ENCODE data around the gene FAM13B.
"Not testable (repeated sequence)": the region's sequence is repeated elsewhere in the genome, so short reads cannot be mapped to it uniquely, and the experiment has no call there.

The FAM13B gene

GRCh38 chr5:138032572-138033385 lies at the start of gene FAM13B:
Gene FAM13B (minus strand): TSS chr5:138033079. CDS start chr5:138019111, 13,968 bp downstream.
- DNase-seq = peak; percentile 66 to 87

DNA sequence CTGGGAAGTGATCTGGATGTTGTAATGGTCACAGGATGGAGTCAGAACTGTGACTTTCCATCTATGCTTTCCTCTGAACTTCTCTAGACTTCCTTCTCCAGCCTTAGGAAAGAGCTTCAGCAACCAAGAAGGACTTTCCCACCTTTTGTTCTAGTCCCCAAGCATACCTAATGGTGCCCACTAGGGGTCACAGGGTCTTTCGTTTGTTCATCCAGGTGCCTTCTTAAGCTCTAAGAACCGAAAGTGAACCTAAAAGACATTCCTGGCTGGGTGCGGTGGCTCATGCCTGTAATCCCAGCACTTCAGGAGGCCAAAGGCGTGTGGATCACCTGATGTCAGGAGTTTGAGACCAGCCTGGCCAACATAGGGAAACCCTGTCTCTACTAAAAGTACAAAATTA lies 49.2 kb upstream of the FAM13B start:
- no peak for DNase-seq

- no peak for DNase-seq
Measured at GRCh38 chr5:138078006-138078643, 45.2 kb upstream of the FAM13B start.

DNA sequence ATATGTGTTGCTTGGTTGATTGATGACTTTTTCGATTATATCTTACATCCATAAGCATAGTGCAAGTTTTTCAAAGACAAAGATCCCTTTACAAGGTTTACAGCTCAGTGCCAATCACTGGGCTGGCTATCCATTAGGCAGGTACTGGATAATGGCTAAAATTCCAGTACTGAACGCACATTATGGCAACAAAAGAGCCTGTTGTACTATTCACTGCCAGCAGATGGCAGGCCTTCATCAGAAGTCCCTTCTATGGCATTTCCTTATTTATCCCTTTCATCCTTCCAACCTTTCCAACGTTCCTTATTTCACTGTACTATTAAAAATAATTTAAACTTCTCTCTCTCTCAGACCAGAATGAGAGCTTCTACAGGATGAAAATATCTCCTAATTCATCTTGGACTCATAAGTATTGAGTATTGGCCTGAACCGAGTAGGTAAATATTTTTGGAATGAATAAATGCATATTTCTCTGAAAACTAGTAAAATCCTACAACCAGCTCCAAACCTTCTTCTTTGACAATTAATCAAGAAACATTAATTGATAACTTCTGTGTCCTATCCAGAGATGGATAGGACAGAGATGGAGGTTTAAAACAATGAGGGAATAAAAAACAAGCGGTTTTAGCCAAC lies 44.3 kb upstream of the FAM13B start:
- peak; percentile 72 to 80 for DNase-seq

DNA sequence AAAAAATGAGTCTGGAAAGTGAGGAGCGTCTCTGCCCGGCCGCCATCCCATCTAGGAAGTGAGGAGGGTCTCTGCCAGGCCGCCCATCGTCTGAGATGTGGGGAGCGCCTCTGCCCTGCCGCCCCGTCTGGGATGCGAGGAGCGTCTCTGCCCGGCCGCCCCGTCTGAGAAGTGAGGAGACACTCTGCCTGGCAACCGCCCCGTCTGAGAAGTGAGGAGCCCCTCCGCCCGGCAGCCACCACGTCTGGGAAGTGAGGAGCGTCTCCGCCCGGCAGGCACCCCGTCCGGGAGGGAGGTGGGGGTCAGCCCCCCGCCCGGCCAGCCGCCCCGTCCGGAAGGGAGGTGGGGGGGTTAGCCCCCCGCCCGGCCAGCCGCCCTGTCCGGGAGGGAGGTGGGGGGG lies 37.1 kb upstream of the FAM13B start:
- not testable (repeated sequence) for DNase-seq

DNA sequence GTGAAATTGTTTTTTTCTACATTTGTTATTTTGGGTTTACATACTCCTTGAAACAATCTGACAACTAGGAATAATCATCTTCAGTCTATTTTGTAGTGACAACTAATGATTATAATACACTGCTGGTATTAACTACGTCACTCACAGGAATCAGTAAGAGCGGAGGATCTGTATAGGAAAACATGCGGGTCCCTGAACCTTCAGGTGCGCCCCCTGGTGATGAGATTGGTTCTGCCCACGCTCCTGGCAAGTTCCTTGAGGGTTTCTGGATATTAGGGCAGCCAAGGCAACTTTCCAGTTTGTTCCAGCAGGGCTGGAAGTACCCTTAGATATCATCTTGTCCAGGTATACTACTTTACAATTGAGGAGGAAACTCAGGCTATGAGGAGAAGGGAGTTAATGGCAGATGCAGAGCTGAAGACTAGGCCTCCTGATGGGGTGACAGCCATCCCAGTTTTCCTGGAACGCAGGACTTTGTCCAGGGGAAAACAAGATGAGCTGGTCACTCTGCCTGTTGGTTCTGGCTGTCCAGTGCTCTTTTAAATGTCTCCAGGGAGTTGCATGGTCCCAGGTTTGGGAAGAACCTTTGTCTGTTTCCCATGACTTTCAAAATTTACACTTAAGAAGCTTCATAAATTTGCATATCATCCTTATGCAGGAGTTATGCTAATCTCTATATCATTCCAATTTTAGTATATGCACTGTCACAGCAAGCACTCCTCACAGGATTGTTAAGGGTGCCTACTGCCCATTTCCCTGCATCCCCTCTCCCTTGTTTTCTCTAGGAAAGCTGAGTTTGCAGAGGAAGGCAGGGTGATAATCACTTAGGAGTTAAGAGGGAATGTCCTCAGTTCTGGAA lies 36.1 kb upstream of the FAM13B start:
- DNase-seq = peak; percentile 84 to 92

- no peak for DNase-seq
Measured at GRCh38 chr5:138067945-138068344, 35.1 kb upstream of the FAM13B start.

- peak; percentile 8 to 25 for DNase-seq
Measured at GRCh38 chr5:138065102-138065501, 32.2 kb upstream of the FAM13B start.

- no peak for DNase-seq
Measured at GRCh38 chr5:138064526-138064925, 31.6 kb upstream of the FAM13B start.

- no peak for DNase-seq
Measured at GRCh38 chr5:138054847-138055558, 22.1 kb upstream of the FAM13B start.

DNA sequence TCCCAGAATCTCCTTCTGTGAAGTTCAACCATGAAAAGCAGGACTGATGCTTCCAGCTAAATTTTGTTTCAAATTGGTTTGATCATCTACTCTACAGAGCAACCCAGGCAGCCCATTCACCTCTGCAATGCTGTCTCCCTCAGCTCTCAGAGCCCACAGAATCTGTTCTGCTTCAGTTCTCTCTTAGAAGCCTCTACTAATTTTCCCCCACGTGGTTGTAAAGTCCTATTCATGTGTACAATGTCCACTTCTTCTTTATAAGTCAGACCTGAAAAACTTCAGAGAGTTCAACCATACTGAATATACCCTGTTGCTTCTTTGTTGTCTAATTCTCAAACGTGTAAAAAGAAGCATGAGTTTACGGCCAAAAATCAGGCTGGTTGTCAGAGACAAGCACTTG lies 21.3 kb upstream of the FAM13B start:
- DNase-seq = no peak

DNA sequence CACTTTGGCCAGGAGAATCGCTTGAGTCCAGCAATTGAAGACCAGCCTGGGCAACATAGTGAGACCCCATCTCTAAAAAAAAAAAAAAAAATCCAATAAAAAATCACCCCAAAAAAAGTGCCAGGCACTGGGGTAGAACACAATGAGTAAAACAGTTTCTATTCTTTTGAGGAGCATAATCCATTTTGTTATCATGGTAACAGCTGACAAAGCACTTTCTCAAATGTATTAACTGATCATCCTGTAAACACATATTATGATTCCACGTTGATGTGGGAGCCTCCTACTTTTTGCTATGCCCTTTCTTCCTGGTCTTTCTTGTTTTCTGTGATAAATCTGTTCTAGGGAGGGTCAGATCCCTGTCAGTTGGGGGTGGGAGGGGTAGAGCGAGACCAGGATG lies 20.7 kb upstream of the FAM13B start:
- no peak for DNase-seq

DNA sequence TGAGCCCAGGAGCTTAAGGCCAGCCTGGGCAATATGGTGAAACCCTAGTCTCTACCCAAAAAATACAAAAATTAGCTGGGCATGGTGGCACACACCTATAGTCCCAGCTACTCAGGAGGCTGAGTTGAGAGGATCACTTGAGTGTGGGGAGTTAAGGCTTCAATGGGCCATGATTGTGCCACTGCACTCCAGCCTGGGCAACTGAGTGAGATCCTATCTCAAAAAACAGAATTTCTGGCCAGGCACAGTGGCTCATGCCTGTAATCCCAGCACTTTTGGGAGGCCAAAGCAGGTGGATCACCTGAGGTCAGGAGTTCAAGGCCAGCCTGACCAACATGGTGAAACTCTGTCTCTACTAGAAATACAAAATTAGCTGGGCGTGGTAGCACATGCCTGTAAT lies 19.8 kb upstream of the FAM13B start:
- DNase-seq = not testable (repeated sequence)

- no peak for DNase-seq
Measured at GRCh38 chr5:138051441-138052296, 18.8 kb upstream of the FAM13B start.

GRCh38 chr5:138045283-138045682 lies 12.4 kb upstream of the FAM13B start:
- not testable (repeated sequence) for DNase-seq

GRCh38 chr5:138038826-138039225 lies 5.9 kb upstream of the FAM13B start:
- no peak for DNase-seq

DNA sequence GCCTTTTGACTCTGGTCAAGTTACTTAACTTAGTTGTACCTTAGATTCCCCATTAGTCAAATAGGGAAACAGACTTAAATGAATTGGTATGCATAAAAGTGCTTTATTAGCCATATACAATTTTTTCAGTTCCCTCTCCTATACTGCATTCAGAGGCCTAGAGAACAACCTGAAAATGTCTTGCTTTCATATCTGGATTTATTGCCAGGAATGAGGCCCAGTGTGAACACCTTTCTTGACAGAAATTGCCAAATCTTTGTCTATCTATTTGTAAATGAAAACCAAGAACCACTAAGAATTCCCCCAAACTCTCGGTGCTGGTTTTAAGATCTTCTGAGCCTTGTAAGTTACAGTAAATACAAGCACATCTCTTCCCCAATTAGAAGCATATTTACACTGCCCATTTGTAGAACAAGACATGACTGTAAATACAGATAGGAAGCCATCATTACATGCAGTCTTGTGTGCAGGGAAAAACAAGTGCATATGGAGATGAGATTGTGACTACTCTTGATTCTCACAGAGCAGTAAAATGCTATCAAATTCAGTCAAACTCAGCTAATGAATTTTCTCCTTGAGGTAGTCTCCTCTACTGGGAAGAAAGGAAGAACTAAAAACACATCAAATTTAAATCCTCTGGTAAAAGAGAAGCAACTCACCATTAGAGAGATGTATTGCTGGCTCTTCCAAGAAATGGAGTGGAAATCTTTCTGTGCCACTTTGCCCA lies 5.2 kb upstream of the FAM13B start:
- DNase-seq = no peak

DNA sequence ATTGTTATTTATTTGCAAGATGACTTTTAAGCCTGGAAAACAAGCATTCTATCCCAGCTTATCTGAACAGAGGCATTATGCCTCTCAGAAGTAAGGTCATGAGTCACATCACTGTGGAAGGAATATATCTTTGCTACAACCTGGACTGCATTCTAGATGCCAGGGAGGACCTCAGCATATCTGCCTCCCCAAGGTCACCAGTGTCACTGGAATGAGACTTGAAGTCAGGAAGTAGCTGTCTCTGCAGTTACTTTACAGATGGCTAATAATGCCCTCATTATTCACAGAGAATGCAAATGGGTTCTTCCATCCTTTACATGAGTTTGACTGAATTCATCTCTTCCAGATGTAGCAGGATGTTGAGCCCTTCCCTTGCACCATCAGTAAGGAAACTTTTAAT lies 4.4 kb upstream of the FAM13B start:
- DNase-seq = no peak

DNA sequence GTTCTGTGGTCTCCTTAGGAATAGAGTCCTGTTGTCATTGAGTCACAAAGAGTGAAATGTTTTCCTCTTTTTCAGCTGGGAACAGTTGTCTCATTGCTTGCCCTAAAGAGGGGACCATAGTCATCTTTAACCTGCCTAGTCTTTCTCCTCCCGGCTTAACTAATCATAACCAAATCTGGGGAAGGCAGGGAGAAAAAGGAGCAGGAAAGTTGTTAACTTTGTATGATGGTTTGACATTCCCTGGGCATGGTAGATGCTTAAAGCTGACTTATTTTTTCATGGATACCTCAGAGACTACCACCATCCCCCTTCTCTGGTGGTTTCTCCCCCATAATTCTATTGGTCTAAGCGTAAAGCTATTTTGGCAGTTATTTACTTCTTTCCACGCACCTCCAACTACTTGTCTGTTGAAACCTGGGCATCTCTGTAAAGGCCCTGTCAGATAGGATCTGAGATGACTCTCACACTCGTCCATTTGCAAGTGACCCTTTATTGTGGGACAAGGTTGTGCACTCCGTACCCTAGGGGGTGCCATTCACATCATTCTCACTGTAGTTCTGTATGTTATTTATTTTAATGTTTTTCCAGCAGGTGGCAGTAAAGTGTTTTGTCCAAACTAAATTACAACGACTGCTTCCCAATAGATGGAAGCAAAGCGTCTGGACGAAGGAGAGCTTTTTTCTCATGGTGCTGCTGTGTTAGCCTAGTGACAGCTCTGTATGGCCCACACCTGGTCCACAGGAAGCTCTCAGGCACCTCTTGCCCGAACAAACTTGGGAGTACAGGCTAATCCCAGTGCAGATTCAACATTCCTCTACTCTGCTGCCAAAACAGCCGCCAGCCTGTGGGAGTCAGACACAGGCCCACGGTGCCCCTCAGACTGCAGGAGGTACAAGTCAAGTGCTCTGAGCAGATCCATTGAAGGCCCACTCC lies 3.0 kb upstream of the FAM13B start:
- DNase-seq = peak; percentile 94 to 96
